GM12864 (cell line): ENCODE data around the gene ZNF774.

Experiments
- DNase-seq: peaks from one replicate; pipeline ENCODE4 v3.0.0-alpha.2; 2011; ENCODE audit warnings: low read depth
- H3K4me3 ChIP-seq: 2 replicates; pipeline ENCODE4 v1.5.1; 2011; ENCODE audit warnings: mild to moderate bottlenecking, low read depth, low read length, control low read depth
- TF ChIP-seq, protein P1 (sequence below): IDR thresholded peaks from 2 replicates; pipeline ENCODE4 v1.5.1; 2011; ENCODE audit warnings: low read depth, mild to moderate bottlenecking, moderate library complexity, low read length, control low read depth, inconsistent platforms; ENCODE audit errors: missing control alignments

Gene ZNF774

DNA sequence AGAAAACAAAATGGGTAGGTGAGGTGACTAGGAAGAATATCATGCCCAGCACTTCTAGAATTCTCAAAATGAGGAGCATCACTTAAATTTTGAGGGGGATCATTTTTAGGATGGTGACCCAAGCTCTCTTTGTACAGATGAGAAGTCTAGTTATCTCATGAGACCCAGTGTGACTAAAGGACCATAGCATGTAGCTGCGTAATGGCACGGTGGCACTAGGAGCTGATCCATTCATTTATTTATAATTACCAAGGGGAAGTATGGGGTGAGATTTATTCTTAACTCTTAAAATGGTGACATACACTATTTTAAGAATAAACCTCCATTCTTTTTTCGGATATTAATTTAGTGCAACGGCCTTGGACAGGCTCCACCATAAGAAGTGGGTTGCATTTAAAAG is 44.2 kb downstream of the ZNF774 start:
- no peak overlapping the region for H3K4me3 ChIP-seq
- TF ChIP-seq, protein P1, sequence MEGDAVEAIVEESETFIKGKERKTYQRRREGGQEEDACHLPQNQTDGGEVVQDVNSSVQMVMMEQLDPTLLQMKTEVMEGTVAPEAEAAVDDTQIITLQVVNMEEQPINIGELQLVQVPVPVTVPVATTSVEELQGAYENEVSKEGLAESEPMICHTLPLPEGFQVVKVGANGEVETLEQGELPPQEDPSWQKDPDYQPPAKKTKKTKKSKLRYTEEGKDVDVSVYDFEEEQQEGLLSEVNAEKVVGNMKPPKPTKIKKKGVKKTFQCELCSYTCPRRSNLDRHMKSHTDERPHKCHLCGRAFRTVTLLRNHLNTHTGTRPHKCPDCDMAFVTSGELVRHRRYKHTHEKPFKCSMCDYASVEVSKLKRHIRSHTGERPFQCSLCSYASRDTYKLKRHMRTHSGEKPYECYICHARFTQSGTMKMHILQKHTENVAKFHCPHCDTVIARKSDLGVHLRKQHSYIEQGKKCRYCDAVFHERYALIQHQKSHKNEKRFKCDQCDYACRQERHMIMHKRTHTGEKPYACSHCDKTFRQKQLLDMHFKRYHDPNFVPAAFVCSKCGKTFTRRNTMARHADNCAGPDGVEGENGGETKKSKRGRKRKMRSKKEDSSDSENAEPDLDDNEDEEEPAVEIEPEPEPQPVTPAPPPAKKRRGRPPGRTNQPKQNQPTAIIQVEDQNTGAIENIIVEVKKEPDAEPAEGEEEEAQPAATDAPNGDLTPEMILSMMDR, result no peak
- DNase-seq, result no peak

DNA sequence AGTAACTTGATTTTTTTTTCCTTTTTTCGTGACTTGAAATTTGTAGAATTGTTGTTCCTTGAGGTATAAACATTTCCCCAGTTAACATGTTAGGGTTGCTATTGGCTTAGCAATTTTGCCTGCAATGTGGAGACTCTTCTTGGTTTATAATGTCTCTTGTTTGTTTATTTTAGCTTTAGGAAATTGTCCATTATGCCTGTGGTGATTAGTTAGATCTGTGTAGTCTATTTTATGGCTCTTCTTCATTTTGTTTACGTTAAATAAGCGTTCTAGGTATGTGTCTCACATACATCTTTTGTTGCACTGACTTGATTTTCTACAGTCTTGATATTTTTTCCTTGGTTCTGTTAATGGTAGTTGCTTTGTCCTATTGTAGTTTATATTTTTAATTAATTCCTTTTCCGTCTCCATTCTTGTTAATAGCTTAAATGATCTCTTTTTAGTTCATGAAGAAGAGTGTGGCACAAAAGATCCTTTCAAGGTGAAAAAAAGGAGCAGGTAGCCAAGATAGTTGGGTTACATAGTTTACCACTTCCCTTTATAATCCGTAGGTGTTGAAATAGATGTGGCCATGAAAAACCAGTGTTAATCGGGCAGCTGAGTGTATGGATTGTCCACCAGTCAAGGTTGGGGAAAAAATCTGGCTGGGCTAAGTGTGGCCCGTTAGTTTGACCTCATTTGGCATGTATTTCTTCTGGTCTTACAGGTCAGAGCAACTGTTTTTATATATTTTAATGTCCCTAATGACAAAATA is 48.1 kb downstream of the ZNF774 start:
- TF ChIP-seq, protein P1, result no peak
- H3K4me3 ChIP-seq, result peak overlapping the region; percentile 36; the same call in 1 of the 2 replicates
- no peak for DNase-seq

DNA sequence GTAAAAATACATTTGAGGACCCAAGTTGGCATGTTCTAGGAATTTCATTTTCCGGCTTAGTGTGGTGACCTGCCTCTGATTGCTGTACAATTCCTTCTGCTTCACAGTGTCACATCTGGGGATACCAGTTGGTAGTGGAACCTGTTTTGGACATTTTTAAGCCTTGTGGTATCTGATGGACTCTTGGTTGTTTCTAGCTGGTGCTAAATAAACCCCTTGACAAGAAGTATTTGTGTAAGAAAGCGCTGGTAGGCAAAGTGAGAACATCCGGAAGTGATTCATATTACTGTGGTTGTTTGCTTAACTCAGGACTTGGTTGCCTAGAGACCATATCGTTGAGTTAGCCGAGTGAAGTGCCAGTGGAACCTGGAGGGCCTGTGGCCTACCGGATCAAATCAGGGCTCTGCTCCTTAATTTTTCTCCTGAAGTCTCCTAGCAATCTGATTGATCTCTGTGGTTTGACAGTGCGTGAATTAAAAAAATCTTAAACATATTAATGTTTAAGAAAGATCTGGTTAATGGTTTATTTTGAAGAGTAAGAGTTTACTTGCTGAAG is 48.8 kb downstream of the ZNF774 start:
- peak overlapping the region; percentile 36; the same call in 1 of the 2 replicates for H3K4me3 ChIP-seq
- DNase-seq, result peak; percentile 73
- TF ChIP-seq, protein P1, result no peak

DNA sequence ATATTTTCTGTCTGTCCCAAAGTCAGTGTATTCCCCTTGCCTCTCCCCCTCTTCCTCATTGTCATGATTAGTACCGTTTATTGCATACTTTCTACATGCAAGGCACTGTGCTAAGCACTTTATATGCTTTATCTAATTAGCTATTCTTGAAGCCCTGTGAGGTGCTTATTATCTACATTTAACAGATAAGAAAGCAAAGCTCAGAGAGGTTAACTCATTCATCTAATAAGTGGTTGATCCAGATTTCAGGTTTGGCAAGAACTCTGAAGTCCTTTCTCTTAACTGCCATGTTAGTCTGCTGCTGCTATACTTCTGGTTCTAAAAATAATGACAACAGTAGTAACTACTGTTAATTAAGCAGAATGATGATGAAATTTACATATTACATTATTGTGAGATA is 49.4 kb downstream of the ZNF774 start:
- DNase-seq, result no peak
- no peak overlapping the region for H3K4me3 ChIP-seq

DNA sequence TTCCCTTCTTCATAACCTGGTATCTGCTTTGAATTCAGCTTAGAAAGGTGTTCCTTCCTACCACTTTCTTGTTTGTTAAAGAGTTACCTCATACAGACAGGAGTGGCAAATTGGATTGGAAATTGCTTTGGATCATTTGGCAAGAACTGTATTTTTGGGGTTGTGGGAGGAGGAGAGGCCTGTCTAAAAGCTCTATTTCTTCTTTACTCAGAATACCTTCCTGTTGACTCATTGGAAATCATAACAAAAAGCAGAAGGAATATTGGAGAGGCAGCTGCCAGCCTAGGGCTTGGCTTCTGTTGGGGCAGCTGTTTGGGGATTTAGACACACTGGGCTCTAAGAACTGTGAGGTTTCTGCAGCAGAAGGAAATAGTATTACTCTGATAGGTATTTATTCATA is 50.1 kb downstream of the ZNF774 start:
- TF ChIP-seq, protein P1, result no peak
- no peak for DNase-seq
- H3K4me3 ChIP-seq, result no peak overlapping the region

More for the DNA sequence above, 49.4 kb downstream of the ZNF774 start:
- TF ChIP-seq, protein P1, result no peak

DNA sequence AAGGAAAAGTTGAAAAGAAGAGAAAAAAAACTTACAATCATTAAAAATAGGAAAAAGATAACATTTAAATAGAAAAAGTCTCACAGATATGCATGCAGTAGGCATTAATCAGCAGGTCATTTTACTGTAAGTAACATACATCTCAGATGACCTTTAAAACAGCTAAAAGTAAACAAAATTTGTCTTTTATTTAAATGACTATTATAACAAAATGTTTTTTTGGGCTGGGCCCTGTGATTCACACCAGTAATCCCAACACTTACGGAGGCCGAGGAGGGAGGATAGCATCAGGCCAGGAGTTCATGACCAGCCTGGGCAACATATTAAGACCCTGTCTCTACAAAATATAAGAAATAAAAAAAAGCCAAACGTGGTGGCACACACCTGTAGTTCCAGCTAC is 50.7 kb downstream of the ZNF774 start:
- no peak for DNase-seq
- TF ChIP-seq, protein P1, result no peak
- H3K4me3 ChIP-seq, result no peak overlapping the region
